NOMO-1 treated with DMSO at 0.1 percent for 48 hours (cell line): Measurements from ENCODE around the gene NEXN.
"Not testable (repeated sequence)": the region's sequence is repeated elsewhere in the genome, so short reads cannot be mapped to it uniquely, and the experiment has no call there.

Source experiments
- DNase-seq: peaks from one replicate; lab custom pipeline; 2025; ENCODE audit not compliant: unreplicated experiment; lab: John Stamatoyannopoulos, UW

NEXN gene

DNA sequence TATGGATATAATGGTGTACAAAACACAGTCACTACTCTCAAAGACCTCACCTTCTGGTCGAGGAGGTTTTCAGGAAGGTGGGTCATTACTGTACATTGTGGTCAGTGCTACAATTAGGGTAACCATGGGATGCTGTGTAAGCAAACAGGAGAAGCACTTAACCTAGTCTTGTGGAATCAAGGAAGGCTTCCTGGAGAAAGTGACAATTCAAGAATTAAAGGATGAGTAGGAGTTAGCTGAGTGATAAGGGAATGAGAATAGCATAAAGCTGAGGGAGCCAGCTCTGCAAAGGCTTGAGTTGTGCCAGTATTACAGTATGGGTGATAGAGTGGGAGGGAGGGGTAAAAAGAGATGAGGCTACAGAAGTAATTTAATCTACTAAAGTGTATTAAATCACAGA, 17.2 kb downstream of the NEXN start:
- DNase-seq = no peak

DNA sequence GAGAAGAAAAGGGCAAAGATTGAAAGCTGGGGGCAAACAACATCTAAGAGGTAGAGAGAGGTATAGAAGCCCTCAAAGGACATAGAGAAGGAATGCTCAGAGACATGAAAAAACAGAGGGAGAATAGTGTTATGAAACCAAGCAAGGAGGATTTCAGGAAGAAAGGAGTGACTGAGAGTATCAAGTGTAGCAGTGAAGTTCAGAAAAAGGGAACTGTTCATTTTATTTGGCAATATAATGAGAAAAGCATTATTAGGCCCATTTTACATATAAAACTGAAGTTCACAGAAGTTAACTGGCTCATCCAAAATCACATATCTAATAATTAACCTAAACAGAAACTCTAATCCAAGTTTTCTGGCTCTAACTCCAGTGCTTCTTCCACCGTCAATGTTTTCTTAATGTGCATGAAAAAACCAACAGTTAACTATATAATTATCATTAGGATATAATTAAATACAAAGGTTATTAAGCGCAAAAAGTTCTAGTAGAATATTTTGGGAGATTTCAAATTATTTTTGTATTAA, 17.7 kb downstream of the NEXN start:
- DNase-seq = peak; percentile 47

DNA sequence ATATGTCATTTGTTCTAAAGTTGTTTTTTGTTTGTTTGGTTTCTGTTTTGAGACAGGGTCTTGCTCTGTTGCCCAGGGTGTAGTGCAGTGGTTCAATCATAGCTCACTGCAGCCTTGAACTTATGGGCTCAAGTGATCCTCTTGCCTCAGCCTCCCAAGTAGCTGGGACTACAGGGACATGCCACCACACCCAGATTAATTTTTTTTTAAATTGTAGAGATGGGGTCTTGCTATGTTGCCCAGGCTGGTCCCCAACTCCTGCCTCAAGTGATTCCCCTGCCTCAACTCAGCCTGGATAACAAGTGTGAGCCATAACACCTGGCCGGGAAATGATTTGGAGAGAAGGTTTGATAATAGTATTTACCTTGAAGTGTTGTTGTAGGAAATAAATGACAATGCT, 18.2 kb downstream of the NEXN start:
- no peak for DNase-seq

DNA sequence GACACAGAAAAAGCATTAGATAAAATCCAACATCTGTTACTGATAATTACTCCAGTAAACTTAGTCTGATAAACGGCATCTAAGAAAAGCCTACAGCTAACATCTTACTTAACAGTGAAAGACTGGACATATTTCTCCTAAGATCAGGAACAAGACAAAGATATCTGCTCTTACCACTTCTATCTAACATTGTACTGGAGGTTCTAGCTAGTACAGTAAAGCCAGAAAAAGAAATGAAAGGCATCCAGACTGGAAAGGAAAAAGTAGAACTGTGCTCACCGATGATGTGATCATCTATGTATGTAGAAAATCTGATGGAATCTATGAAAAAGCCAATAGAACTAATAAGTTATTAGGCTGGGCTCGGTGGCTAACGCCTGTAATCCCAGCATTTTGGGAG, 21.7 kb downstream of the NEXN start:
- no peak for DNase-seq

DNA sequence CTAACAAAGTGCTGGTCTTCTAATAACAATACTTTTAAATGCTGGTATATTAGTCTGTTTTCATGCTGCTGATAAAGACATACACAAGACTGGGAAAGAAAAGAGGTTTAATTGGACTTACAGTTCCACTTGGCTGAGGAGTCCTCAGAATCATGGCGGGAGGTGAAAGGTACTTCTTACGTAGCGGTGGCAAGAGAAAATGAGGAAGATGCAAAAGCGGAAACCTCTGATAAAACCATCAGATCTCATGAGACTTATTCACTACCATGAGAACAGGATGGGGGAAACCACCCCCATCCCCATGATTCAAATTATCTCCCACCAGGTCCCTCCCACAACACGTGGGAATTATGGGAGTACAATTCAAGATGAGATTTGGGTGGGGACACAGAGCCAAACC, 30.5 kb downstream of the NEXN start:
- DNase-seq = not testable (repeated sequence)

DNA sequence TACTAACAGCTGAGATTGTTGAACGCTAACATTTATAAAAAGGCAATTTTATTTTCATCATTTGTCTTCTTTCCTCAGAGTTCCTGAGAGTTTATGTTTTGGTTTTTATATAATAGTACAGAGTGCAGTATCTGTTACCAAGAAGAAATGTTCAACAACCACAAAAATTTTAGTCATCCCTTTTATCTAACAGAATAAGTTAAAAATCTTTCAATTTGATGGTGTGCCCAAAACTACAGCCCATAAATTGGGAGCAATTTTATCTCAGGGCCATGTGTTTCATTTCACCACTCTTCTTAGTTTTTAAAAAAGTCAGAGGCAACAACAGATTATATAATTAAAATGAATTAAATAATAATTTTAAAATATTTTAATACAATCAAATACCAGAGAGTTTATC, 37.1 kb downstream of the NEXN start:
- no peak for DNase-seq

DNA sequence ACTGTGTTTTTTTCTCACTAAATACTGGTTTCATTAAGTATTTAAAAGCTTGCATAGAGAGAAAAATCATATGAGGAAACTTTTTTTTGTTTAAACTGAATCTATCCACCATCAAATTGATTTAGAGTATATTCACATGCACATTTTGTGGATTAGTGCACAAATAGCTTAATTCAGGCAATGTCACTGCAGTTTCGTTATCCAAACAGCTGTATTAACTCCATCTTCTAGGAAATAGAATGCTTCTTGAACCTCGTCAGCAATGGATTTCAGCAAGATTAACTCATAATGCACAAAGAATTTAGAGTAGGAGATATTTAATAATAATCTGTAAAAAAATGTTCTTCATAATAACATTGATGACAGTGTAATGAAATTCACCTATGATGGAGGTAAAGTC, 37.5 kb downstream of the NEXN start:
- no peak for DNase-seq

DNA sequence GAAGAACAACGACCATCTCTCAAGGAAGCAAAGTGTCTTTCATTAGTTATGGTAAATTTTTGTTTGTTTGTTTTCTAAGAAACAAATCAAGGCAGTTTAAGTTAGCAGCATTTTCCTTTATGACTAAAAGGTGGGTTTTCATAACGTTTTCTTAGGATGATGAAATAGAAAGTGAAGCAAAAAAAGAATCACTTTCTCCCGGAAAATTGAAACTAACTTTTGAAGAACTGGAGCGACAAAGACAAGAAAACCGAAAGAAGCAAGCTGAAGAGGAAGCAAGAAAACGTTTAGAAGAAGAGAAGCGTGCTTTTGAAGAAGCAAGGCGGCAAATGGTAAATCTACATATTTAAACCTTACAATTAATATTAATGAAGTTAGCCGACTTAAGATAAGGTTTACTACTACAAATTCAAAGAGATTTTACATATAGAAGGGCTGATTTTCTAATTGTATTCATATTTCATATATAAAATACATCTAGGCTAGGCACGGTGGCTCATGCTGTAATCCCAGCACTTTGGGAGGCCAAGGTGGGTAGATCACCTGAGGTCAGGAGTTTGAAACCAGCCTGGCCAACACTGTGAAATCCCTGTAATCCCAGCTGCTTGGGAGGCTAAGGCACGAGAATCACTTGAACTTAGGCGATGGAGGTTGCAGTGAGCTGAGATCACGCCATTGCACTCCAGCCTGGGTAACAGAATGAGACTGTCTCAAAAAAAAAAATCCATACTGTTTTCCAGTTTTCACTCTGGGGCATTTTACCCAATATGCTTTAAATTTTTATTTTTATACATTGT, 38.3 kb downstream of the NEXN start:
- peak; percentile 86 for DNase-seq

DNA sequence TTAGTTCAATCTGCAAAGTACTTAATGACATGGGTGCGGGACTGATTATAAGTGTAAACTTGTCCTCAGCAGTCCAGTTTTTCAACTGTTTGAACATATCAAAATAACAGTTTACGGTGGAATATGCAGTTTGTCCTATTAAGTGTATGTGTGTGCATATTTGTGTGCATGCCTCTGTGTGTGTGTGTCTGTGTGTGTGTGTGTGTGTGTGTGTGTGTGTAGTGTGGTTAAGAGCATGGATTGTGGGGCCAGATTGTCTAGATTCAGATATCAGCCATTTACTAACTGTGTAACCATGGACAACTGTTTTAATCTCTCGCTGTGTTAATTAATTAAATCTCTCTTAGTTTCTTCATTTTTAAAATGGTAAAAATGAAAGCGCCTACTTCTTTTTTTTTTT, 39.0 kb downstream of the NEXN start:
- DNase-seq = no peak

DNA sequence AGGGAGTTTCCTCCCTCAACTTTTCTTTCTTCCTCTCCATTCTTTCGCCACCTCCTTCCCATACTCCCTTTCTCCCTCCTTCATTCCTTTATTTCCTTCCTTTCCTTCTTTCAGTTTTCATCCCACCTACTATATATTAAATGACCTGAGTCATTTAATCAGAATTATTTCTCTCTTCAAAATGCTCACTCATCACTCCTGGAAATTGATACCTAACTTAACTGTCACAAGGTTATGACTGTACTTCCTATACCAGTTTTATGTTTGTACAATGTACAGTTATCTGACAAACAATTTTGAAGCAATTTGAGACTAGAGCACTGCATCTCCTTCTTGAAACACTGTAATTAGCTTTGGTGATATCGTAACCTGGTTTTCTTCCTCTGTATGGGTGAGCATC, 41.4 kb downstream of the NEXN start:
- DNase-seq = no peak

DNA sequence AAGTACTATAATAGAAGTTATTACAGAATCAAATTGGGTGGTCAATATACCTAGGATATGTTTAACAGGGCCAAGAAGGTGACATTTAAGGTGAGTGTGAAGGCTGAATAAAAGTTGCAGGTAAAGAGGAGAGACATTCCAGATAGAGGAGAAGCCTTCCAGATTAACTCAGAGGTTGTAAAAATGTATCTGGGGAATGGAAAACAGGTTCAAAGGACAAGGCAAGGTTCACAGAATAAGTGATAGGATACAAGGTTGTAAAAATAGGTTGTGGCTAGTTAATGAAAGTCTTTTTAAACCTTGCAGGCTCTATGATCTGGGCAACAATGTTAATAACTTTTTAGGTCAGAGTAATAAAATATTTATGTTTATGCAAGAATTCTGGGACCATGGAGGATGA, 50.2 kb downstream of the NEXN start:
- no peak for DNase-seq

DNA sequence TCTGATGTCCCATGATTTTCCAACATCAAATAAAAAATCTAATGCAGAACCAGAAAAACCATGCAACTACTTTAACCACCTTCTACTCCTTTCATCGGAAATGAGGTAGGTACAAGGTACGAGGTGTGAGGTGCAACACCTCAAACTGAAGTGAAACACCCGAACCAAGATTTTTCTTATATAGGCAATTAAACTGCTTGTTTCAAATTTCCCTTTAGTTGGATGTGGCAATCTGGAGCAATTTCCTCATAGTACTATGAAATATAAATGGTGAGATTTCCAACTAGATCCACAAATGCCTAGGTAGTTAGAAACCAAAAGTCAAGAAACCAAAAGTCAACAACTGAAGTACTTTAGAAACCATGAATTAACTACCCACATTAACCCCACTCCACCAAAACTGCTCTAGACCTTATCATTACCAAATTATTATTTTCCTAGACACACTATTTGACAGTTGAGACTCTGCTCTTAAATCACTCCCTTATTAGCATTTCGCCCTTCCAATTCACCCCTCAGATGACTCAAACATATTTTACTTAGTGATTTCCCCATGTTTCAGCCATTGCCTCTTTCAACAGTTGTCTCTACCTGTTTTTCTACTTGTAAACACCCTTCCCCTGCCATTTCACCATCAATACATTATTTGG, 52.6 kb downstream of the NEXN start:
- no peak for DNase-seq

DNA sequence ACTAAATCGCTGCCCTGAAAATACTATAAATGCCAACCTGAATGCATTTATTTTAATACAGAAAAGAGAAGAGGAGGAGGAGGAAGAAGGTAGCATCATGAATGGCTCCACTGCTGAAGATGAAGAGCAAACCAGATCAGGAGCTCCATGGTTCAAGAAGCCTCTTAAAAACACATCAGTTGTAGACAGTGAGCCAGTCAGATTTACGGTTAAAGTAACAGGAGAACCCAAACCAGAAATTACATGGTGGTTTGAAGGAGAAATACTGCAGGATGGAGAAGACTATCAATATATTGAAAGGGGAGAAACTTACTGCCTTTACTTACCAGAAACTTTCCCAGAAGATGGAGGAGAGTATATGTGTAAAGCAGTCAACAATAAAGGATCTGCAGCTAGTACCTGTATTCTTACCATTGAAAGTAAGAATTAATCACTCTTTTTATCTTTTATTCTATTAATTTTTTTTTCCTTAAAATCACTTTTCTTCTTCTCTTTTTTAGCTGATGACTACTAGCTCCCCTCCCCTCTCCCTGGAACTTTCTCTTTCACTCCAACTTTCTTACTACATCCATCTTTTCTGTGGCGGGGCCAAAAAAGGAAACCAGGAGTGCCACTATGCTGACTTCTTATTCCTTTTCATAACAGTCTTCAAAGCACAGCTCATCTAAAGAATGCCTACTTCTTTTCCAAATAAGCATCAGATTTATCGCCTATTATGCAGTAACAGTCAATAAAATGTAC, 54.1 kb downstream of the NEXN start:
- DNase-seq = no peak

DNA sequence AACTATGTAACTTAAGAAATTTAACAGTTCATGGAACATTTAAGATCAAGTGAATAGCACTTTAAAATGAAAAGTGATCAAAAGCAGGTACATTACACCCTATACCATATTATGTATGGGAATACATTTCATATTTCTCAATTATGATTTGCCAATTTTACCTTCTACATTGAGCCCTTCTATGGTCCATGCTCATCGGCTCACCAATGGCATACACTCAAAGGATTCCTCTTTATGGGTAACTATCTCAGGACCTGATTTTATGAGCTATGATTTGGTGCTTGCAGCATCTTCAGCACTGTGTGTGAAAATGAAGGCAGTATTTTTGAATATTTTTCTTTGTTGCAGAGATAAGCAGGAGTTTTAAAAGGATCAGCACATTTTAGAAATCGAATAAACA, 56.9 kb downstream of the NEXN start:
- DNase-seq = no peak

DNA sequence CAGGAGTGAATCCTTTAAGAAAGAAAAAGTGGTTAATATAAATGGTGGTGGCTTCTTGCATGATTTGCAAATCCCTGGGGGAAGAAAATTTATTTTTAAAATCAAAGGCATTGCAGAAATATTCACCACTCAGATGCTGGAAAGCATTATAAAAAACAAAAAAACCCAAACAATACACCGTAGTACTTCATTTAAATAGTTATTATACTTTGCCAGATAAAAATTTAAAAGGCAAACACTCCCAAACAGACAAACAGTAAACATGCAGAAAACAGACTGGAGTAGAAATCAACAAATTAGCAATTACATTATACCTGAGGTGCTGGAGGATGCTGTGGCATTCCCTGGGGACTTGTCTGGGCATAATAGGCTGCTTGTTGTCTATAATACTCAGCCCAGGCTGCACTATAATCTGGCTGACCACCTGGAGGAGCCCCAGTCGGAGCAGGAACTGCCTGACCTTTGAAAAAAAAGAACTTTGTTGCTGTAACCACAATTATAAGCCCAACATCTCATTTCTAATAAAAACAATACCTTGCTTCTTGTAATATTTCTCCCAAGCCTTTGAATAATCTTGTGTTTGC, 60.5 kb downstream of the NEXN start:
- no peak for DNase-seq

DNA sequence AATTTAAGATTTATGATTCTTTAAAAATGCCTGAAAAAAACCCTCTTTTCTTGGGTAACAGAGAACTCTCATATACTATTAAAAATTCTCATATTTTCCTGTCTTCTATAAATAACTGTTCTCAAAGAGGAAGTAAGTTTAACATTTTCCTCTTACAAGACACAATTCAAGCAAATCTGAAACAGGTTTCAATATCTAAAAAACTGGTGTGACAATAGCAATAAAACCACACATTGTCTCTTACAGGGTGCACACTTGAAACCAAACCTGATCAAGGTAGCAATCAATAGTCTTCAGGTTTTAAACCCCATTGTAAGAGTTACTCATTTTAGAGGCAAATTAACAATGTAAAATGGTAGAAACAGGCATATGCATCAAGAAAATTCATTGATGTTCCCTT, 62.4 kb downstream of the NEXN start:
- DNase-seq = peak; percentile 9

DNA sequence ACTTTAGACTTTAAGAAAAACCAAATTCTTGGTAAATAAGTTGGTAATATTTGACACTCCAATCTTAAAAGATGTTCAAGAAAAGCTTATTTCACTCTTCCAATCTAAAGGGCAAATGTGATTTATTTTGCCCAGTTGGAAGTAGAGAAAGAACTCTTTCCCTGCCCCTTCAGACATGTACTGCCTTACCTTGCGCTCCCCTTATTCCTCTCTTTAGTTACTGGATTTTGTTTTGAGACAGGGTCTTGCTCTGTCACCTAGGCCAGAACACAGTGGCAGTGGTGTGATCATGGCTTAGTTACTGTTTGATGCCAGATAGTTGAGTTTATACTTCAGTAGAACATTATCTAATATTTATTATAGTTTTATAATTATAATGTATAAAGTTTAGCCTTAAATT, 62.9 kb downstream of the NEXN start:
- DNase-seq = no peak

DNA sequence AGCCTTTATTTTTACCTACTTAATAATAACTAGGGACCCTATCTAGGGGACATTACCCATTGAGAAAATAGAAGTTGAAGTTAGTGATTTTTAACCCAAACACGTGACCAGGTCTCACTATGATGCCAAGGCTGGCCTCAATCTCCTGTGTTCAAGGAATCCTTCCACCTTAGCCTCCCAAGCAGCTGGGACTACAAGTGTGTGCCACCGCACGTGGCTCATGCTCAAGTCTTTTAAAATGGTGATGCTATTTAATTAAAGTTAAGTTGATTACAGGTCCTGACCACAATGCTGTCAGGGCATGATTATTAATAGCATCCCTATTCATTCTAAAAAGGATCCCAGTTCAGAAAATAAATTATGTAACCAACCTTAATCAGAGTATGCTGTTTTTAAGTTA, 65.5 kb downstream of the NEXN start:
- DNase-seq = no peak

DNA sequence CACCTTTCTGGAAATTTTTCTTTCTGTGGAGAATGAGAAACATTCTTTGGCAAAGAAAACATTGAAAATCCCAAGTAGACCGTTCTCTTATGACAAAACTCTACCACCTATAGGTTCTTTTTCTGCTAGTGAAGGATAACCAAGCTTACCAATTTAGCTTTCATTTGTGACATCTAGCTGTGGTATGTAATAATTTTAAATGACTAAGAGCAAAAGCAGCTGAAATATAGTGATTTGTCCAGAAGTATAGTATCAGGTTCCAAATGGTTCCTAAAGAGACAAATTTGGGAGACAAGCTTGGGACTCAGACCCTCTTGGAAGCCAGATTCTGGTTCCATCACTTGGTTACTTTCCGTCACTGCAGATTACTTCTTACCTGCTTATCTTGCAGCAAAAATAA, 66.1 kb downstream of the NEXN start:
- DNase-seq = no peak

DNA sequence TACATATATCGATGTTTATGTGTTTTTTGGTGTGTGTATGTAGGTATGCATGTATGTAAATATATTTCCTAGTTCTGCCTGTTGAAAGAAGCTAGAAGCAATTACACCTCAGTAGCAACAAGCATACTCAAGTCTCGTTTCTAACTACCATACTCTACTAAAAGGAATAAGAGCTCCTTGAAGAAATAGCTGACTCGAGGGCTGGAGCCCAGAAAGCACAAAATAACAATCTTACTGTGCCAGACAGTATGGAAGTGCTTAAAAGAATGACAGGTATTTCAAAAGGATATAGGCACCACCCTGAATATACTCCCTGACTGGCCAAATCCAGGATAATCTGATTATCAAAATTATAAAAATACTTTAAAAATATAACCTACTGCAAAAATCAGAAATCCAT, 67.3 kb downstream of the NEXN start:
- no peak for DNase-seq

DNA sequence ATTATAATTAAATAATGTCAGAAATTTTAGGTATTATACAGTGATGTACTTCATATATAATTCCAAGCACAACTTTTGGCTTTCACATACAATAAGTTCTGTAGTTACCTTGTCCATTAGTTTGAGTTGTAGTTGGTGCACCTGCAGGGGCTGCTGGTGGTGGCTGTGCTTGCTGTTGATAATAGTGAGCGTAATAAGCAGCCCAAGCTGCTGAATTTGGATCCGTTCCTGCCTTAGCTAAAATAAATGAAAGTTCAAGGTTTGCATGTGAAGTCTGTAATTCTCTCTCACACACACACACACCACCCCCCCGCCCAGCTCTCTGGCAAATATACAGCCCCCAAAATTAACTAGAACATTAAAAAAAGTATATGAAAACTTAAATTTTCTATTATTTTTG, 68.0 kb downstream of the NEXN start:
- DNase-seq = no peak

DNA sequence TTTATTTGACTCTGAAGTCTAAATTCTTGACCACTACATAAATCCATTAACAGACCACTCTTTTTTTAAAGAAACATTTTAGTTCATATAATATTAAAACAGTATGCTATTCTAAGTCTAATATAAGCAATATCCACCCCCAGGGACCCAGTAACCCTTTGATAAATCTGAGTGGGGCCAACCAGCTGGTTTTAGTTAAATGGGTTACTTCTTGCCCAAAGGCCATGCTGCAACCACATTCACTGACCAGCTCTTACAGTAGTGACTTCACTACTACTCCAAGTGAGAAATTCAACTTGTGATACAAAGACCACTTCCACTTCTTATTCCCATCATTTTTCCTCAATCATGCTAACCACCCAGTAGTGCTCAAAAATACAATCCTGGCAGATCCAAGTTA, 70.0 kb downstream of the NEXN start:
- no peak for DNase-seq
